Left lobe of liver (tissue), 2 donors: ENCODE data around the gene DSCAM. TPM values are rescaled to one million over a fixed set of nuclear protein-coding genes. Genes with fewer than 3 reads are reported as not detected.

Experiments
- ATAC-seq: fragments of 200-7000 bp; cut with Tn5 transposase; one replicate; pipeline ENCODE4 v1.9.1; 2020; ENCODE audit warnings: mild to moderate bottlenecking, moderate library complexity
- DNase-seq: peaks from one replicate; pipeline ENCODE4 v3.0.0-alpha.2; 2020; ENCODE audit warnings: low spot score
- total RNA-seq: library from RNA; stranded (reverse); gene quantifications from one replicate; pipeline ENCODE4 v1.2.1, GENCODE V29; 2021
- donor health status: DM: no; HTN: no; CAD: no; lungs with moderate emphysema.
- donor health status: DM: no; HTN: yes; CAD: no.

DSCAM gene
- total RNA-seq, 1 donor from 2014 or later = 0.10 TPM

DNA sequence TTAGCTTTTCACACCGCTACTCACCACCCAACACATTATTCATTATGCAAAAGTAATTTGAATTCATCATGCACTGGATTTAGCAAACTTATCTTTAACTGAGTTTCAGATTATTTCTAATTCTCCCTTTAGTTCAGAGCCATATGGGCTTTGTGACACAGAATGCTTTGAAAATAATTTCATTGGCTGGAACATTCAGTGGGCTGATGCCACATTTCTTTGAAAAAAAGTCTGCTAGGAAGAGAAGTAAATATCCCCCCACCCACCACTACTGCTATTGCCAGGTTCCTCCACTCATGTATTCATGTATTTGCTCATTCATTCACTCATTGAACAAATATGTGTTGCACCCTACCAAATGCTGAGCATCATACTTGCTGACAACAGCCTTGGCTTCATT lies 280.5 kb downstream of the DSCAM start:
- DNase-seq (no peak), ATAC-seq (no peak)

DNA sequence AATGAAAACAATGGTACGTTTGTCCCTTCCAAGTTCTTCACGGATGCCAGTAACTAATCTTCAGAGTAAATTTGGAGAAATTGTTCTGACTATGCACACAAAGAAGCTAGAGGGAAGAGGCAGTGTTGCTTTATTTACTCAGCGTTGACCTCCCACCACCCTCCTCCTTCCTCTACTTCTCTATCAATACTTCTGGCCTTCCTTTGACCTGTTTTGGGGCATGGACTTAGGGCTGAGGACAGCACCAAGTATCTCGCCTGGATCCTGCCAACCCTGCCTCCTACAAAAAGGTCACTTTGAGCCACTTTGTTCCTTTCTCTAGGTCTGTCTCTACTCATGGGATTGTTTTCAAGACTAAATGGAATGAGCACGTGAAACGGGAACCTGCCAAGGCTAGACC lies 282.6 kb downstream of the DSCAM start:
- ATAC-seq = peak; percentile 69
- no peak for DNase-seq

DNA sequence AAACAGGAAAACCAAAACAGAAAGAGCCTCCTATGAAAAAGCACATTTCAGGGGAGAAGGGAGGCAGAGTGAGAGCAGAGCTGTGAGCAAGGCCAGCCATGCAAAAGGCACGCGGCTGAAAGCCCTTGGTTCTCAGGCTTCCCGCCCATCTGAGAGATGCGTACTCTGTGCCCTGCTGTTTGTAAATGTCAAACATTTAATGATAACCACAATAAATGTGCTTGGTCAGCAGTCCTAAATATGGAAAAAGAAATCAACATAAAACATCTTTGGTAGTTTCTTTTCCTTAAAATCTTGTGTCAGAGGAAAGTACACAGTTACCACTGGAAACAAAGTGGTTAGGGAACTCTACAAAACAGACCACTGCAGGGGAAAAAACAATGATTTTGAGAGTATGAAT lies 283.1 kb downstream of the DSCAM start:
- no peak for DNase-seq
- ATAC-seq = peak; percentile 44

DNA sequence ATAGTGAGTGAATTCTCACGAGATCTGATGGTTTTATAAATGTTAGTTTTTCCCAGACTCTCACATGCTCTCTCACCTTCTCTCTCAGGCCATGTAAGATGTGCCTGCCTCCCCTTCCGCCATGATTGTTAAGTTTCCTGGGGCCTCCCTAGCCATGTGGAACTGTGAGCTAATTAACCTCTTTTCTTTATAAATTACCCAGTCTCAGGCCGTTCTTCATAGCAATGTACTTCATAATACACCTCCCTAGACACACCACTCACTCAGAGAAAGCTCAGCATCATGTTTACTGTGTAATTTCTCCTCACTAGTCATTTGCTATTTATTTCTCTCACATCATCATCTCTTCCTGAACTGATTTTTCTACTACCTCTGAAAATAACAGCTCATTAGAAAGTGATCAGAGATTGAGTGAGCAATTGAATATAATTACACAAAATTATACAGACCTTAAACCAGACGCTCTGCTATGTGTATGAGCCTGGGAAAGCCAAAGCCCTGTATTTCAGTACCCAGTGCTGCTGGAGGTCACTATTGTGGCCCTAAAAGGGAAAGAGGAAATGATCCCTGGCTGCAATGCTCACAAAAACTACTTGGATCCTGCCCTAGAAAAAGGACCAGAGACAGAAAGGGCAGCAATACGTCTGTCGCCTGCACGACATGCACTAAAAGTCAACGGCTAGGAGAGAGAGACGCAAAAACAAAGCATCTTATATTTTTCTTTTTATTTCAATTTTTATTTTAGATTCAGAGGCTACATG lies 284.5 kb downstream of the DSCAM start:
- no peak for DNase-seq
- peak; percentile 33 for ATAC-seq

DNA sequence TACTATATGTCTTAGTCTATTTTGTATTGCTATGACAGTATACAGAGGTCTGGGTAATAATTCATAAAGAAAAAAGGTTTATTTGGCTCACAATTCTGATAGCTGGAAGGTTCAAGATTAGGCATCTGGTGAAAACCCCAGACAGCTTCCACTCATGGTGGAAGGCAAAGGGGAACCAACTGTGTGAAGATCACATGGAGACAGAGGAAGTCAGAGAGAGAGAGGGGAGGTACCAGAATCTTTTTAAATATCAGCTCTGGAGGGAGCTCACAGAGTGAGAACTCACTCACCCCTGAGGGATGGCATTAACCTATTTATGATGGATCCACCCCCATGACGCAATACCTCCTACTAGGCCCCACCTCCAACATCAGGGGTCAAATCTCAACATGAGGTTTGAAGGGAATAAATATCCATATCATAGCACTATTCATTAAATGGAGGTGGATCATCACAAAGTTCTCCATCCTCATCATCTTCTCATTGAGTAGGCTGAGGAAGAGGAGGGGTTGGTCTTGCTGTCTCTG lies 290.5 kb downstream of the DSCAM start:
- ATAC-seq (no peak), DNase-seq (no peak)

DNA sequence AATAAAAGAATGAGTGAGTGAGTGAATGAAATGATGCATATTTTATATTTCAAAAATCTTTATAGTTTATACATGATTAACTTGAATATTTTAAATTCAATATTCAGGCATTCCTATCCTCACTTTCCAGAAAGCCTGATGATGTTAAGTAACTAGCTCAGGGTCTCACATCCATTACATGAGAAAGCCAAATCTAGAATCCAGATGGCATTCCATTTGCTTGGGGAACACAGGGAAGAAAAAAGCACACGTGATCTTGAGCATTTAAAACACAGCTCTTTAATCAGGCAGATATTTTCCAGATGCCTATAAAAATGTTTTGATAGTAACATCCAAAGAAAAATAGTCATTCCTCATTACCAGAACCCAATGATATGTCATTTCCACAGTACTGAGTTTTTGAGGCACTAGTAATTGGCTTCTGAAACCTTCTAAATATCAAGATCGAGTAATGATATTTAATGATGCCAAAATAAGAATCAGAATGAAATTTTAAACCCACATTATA lies 291.9 kb downstream of the DSCAM start:
- DNase-seq (no peak), ATAC-seq (no peak)

DNA sequence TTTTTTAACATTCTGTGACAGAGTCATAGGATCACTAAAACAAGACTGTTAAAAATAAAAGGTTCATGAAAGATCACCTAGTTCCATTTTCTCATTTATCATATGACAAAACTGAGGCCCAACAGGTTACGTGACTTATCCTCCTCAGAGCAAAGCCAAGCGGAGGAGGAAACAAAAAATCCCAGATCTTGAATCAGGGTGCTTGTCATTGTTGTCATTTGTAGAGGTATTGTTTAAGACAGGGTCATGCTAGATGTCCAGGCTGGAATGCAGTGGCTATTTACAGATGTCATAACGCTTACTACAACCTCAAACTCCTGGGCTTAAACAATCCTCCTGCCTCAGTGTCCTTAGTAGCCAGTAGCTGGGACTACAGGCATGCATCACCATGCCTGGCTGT lies 293.2 kb downstream of the DSCAM start:
- no peak for ATAC-seq

DNA sequence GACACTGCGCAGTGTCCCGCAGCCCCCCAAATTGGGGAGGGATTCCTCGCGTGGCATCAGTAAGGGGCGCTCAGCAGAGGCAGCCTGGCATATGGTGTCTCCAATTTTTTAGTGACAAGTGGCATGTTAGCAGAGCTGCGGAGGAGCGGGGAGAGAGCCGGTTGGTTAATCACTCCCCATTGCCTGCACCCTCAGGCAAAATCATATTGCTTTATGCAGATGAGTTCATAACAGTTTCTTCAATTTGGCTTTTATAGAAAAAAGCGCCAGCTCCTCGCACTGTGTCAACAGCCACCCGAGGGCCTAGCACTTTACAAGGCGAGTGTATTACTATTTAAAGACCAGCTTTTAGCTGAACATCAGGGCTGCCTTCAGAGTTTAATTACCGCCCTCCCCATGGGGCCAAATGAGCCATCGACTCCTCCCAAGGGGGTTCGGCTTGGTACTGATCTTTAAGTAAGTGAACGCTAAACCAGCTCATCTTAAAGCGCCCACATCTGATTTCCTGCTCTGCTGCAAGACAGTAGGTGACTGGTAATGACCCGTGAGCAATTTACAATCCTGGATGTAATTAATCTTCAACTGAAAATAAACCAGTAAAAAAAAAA lies 298.9 kb downstream of the DSCAM start:
- ATAC-seq (no peak), DNase-seq (no peak)

More for the DNA sequence above, 293.2 kb downstream of the DSCAM start:
- DNase-seq = no peak

DNA sequence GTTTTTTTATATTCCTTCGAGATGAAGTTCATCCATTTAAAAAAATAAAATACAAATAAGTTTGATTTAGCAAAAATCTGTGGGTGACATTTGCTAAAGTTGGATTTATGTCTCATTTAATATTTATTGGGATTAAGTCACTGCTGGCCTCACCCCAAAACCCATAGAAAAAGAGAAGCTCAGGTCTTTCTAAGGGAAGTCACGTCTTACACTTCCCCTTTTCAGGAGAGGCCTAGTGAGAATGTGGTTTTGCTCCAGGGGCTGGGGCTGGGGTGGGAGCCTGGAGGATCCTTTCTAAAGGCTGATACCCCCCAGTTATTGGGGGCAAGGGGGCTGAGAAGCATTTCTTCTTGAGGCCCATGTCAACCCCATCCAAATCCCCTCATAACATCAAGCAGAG lies 300.3 kb downstream of the DSCAM start:
- no peak for DNase-seq
- no peak for ATAC-seq

DNA sequence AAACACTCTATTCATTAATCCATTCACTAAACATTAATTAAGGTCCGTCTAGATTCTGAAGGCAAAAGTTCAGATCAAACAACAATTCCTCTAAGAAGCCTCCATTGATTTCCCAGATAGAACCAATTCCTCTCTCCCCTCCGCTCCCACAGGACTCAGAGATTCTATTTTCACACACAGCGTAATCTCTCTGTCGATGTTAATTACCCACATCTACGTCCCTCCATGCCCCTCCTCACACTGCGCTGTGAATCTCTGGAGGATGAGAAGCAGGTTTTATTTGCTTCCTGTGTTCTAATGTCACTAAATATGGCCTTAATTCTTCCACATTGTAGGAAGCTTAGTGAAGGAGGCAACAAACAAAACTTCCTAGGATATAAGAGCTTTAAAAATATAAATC lies 306.7 kb downstream of the DSCAM start:
- DNase-seq (no peak), ATAC-seq (no peak)

DNA sequence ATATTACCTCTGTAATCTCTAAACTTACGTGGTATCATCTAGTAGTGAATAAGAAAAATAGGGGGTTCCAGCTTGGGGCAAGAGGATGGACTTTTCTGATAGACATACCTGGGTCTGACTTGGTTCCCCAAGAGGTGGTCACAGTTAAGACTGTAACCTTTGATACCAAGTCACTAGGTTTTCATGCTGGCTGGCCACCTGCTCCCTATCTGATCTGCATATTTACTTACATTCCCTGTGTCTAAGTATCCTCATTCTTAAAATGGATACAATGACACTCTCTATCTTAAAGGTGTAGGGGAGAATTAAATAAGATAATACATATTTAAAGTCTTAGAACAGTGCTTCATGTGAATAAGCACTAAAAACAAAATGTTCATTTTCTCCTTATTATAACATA lies 312.1 kb downstream of the DSCAM start:
- no peak for ATAC-seq

DNA sequence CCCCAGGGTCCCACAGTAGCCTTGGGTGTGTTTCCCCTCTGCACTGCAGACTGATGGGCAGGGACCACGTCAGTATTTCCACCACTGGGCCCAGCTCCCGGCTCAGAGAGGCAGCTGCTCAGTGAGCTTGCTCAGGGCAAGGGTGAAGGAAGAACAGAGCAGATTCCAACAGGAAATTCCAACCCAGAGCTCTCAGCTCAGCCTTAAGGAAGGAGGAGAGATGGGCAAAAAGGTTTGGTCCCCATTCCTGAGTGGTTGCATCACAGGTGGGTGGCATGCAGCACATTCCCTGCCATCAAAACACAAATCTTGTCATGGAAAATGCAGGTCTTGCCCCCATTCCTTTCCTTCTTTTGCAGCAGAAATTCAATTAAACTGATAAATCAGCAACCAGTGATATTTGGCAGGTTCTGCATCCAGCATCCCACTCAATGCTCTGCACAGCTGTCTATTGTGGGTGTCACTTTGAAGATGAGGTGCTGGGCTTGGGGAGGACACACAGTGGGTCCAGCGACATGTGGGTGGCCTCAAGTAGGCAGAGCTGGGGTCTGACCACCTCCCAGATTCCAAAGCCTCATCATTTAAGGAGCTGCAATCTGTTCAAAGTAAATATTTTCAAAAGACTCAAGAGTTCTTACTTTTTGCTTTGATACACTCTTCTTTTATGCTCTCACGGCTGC lies 315.4 kb downstream of the DSCAM start:
- DNase-seq (no peak), ATAC-seq (no peak)

More for the DNA sequence above, 312.1 kb downstream of the DSCAM start:
- DNase-seq = no peak

DNA sequence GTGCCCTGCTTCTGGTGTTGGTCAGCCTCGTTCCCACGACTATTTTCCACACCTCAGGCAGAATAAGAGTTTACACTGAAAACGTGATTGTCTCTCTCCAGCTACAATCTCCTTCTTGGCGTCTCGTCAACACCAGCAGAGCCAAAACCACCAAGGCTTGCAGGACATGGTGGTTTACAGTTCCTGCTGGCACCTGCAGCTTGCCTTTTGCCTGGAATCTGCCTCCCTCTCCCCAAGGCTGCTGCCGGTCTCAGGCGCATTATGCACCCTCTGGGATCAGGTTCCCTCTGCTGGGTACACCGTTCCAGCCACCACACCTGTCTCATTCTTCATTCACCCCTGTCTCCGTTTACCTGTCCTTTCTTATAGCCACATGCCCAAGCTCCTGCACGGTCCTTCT lies 315.9 kb downstream of the DSCAM start:
- DNase-seq (no peak), ATAC-seq (no peak)

DNA sequence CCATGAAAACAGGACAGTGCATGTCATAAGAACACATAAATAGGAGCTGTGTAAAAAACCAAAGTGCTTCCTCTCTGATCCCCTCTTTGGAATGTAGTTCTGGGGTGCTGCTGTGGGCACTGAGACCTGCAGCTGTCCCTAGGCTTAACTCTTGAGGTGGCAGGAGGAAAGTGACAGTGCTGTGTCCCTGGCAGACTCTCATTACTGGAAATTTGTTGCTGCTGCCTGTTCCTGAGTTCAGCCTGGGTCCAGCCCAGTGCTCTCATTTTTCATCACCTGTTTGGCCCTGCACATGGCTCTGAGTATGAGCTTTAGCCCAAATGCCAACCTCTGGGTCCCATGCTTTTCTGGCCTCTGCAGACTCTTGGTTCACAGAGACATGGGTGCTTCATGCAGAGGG lies 329.3 kb downstream of the DSCAM start:
- no peak for ATAC-seq

DNA sequence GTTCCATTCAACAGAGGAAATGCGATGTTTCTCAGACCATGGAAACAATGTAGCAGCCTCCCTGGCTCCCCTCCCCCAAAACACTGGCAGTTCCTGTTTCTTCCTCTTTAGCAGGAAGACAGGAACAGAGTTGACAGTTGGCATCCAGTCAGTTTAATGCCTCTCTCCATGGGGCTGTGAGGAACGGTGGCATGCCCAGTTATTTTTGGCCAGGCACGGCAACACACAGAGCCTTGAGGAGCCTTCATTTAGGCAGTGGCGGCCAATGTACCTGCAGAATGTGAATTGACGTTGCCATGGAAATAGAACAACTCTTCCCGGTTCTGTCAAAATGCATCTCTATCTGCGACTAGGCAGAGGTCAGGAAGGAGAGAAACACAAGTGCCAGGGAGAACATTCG lies 330.6 kb downstream of the DSCAM start:
- peak; percentile 44 for ATAC-seq
- DNase-seq = no peak

More for the DNA sequence above, 329.3 kb downstream of the DSCAM start:
- DNase-seq = no peak

DNA sequence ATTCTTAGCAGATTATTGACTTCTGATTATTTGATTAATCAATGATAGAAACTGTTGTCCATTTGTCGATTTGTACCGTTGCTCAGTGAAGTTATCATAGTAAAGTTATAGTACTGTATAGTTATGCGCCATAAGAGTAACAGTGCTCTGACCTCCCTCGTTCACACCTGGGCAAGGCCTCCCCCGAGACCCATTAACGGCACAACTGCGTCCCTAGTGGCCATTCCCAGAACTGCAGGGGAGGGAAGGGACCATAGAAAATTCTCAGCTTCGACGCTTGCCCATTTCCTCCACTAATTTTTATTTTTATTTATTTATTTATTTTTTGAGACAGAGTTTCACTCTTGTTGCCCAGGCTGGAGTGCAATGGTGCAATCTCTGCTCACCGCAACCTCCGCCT lies 334.4 kb downstream of the DSCAM start:
- no peak for DNase-seq
- ATAC-seq = no peak

DNA sequence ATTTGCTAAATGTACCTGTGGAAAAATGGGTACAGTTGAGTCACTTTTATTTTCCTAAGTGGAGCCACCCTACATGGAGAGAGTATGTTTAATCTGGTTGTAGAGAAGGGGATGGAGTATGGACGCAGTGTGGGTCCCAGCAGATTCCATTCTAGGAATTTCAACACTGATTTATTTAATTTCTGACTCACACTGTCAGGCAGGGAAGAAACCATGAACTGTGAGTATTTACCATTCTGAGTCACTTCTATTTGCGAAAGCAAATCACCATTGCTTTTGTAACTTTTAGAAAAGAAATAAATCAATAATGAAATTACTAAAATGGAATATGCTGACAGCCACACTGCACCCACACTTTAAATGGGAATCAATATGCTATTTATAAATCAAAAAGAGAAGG lies 339.0 kb downstream of the DSCAM start:
- DNase-seq = no peak

DNA sequence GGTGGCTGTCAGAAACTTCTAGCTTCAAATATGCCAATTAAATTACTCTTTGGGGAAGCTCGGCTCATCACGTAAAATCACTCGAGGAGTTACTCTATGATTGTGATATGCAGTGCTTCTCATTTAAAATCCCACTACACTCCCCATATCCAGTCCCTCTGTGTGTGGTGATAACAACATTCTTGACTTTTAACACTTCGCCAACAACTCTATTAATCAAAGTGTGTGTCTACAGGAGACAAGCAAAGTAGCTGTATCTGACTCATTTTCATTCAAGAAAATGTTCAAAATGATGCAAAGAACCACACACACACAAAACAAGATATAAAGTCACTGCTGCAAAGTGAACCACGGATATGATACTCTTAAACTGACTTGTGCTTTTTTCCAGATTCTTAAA lies 341.3 kb downstream of the DSCAM start:
- DNase-seq (no peak), ATAC-seq (no peak)

More for the DNA sequence above, 339.0 kb downstream of the DSCAM start:
- peak; percentile 52 for ATAC-seq

DNA sequence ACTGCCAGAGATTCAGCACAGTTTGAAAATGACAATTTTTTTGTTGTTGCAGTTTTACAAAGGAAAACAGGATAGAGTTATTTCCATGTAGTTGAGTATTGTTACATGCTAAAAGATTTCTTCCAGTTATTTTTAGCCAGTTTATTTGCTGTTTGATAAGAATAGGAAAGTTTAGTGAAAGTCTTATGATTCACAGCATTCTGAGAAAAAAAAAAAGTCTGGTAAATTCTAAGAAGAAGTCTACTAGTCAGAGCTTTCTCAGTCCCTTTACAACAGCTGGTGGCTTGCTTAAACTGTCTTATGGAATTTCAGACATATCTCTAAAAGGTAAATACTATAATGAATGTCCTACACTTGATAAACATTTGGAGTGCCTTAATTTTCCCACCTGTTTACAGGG lies 341.7 kb downstream of the DSCAM start:
- ATAC-seq = no peak

DNA sequence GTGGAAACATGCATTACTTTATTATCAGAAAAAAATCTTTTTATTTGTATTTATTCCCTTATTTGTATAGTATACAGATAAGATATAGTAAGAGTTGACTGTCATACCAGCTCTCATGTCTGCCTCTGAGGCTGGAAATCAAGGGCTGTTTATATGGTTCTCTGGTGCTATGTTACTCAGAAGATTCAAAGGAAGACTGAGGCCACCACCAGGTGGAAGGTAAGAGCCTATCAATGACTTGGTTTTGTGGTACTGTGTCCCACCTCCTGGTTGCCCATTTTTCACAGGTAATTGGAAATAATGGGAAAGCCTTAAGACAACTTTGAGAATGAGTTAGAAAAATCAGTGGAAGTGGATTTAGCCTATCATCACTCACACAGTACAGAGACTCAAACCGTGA lies 342.1 kb downstream of the DSCAM start:
- no peak for DNase-seq
- ATAC-seq = no peak

More for the DNA sequence above, 341.7 kb downstream of the DSCAM start:
- no peak for DNase-seq

DNA sequence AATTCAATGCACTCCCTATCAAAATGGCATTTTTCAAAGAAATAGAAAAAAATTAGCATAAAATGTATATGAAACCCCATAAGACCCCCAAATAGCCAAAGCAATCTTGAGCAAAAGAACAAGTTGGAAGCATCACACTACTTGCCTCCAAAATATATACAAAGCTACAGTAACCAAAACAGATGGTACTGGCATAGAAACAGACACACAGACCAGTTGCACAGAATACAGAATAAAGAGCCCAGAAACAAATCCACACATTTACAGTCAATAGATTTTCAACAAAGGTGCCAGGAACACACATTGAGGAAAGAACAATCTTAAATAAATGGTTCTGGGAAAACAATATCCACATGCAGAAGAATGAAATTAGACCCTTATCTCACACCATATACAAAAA lies 350.8 kb downstream of the DSCAM start:
- no peak for ATAC-seq
- no peak for DNase-seq

DNA sequence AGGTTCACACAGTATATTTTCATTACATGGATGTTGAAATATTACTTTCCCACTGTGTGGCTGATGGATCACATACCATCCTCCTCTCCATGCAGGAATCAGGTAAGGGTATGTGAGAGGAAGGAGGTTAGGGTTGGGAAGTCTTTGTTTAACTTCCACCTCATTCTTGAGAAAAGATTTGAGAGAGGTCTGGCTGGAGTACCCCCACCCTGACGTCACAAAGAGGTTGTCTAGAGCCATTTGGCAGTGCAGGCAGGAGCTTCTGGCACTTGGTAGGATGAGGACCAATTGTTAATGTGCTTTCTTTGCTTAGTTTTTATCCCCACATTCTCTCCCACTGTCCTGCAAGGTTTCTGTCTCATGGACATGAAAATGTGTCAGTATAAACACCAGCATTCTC lies 356.6 kb downstream of the DSCAM start:
- DNase-seq (no peak), ATAC-seq (no peak)
